ENCODE data around the gene ADAD2.

GRCh38 chr16:84143081-84143480 is 47.9 kb upstream of the ADAD2 start:
- TF ChIP-seq PATZ1 (CRISPR knock-in tag; IDR thresholded peaks at IDR 0.05; ENCODE audit: borderline replicate concordance) (no peak), ZFP30 (CRISPR knock-in tag; IDR thresholded peaks at IDR 0.05) (no peak), POU6F1 (CRISPR knock-in tag; IDR thresholded peaks at IDR 0.05; ENCODE audit: borderline replicate concordance, low read depth) (no peak), TSHZ2 (CRISPR knock-in tag; IDR thresholded peaks at IDR 0.05) (no peak), TCF4 (CRISPR knock-in tag; IDR thresholded peaks at IDR 0.05; ENCODE audit: borderline replicate concordance) (no peak)
